GM19328 (cell line): Measurements from ENCODE around the gene LNX1.
A peak's percentile ranks its signal among the peaks of the same experiment; 100 is the strongest.

ENCODE experiments used
- ATAC-seq: cut with Tn5 transposase; IDR thresholded peaks from one replicate; pipeline ENCODE4 v1.9.1; 2021; ENCODE audit warnings: mild to moderate bottlenecking, moderate library complexity; ENCODE audit not compliant: unreplicated experiment

LNX1 gene

GRCh38 chr4:53575552-53575951, 15.7 kb downstream of the LNX1 start:
- ATAC-seq, result no peak

GRCh38 chr4:53574528-53574927, 16.8 kb downstream of the LNX1 start:
- no peak for ATAC-seq

GRCh38 chr4:53573696-53574095, 17.6 kb downstream of the LNX1 start:
- ATAC-seq, result no peak

- ATAC-seq, result no peak
Observed at GRCh38 chr4:53572600-53572994, 18.7 kb downstream of the LNX1 start.

GRCh38 chr4:53571936-53572599, 19.2 kb downstream of the LNX1 start:
- no peak for ATAC-seq

GRCh38 chr4:53563824-53564223, 27.5 kb downstream of the LNX1 start:
- peak; percentile 60 for ATAC-seq

GRCh38 chr4:53562409-53562808, 28.9 kb downstream of the LNX1 start:
- ATAC-seq, result no peak

- no peak for ATAC-seq
Observed at GRCh38 chr4:53559021-53559620, 32.2 kb downstream of the LNX1 start.

- ATAC-seq, result no peak
Observed at GRCh38 chr4:53558065-53558801, 33.1 kb downstream of the LNX1 start.

GRCh38 chr4:53557669-53558064, 33.6 kb downstream of the LNX1 start:
- no peak for ATAC-seq

- ATAC-seq, result no peak
Observed at GRCh38 chr4:53556651-53557050, 34.6 kb downstream of the LNX1 start.

- ATAC-seq, result no peak
Observed at GRCh38 chr4:53553486-53554210, 37.6 kb downstream of the LNX1 start.

- ATAC-seq, result no peak
Observed at GRCh38 chr4:53552711-53553110, 38.6 kb downstream of the LNX1 start.

- no peak for ATAC-seq
Observed at GRCh38 chr4:53551958-53552357, 39.3 kb downstream of the LNX1 start.

- ATAC-seq, result no peak
Observed at GRCh38 chr4:53551281-53551864, 39.9 kb downstream of the LNX1 start.

- no peak for ATAC-seq
Observed at GRCh38 chr4:53548662-53549061, 42.6 kb downstream of the LNX1 start.

- ATAC-seq, result no peak
Observed at GRCh38 chr4:53547983-53548382, 43.3 kb downstream of the LNX1 start.

- no peak for ATAC-seq
Observed at GRCh38 chr4:53545942-53546581, 45.2 kb downstream of the LNX1 start.

- ATAC-seq, result no peak
Observed at GRCh38 chr4:53545273-53545672, 46.0 kb downstream of the LNX1 start.

GRCh38 chr4:53543561-53543960, 47.7 kb downstream of the LNX1 start:
- ATAC-seq, result no peak
